HCT116 (cell line): ENCODE measurements around the gene MLC1. TPM values are rescaled to one million over a fixed set of nuclear protein-coding genes. Genes with fewer than 3 reads are reported as not detected.

Experiments used
- ATAC-seq: fragments of 200-7000 bp; cut with Tn5 transposase; 2 replicates; pipeline ENCODE4 v1.9.1; 2020; ENCODE audit warnings: mild to moderate bottlenecking, moderate library complexity
- BruUV-seq: library from RNA; stranded (reverse); fragments of 400-500 nt; replicated peaks from 2 replicates; lab custom pipeline; 2021; lab: Mats Ljungman, UMichigan
- CTCF ChIA-PET: fragments of 300-600 bp; sonication (Branson Sonifier 250); formaldehyde crosslinking; loops from one replicate; lab custom pipeline; 2021; ENCODE audit warnings: antibody characterized with exemption; lab: Charles Lee
- POLR2A ChIA-PET: fragments of 300-600, 350-600 bp; sonication (Branson Sonifier 250); formaldehyde crosslinking; loops from one replicate; lab custom pipeline; 2021; ENCODE audit warnings: antibody characterized with exemption; lab: Charles Lee
- RAD21 ChIA-PET, 2 experiments: fragments of 300-600 bp; sonication (Branson Sonifier 250); formaldehyde crosslinking; loops; one replicate each; lab custom pipeline; 2023; ENCODE audit warnings: low total read pairs in 2 of 2; ENCODE audit not compliant: uncharacterized antibody in 2 of 2, unreplicated experiment in 2 of 2, low non-redundant PET in 1 of 2; lab: Charles Lee
- DNase-seq: peaks from one replicate; pipeline ENCODE4 v3.0.0-alpha.2; 2010; ENCODE audit warnings: low read depth, low spot score
- H2AFZ ChIP-seq: fragments of 200-600 bp; shearing (Covaris generic), sonication (generic); 2 replicates; pipeline ENCODE4 v1.6.1; 2017; ENCODE audit warnings: low read depth, mixed run types, mixed read lengths, antibody characterized with exemption, low read length; ENCODE audit not compliant: poor library complexity, severe bottlenecking
- H3K27ac ChIP-seq: 2 replicates; pipeline ENCODE4 v1.5.1; 2012; ENCODE audit warnings: low read depth, low read length
- H3K27me3 ChIP-seq: fragments of 200-600 bp; sonication (generic); 2 replicates; pipeline ENCODE4 v1.6.1; 2016; ENCODE audit warnings: mixed run types, low read length, mixed read lengths; ENCODE audit not compliant: insufficient read depth
- H3K36me3 ChIP-seq, 2 experiments: fragments of 200-500 bp in 1 of 2; fragments of 200-600 bp in 1 of 2; sonication (Bioruptor generic) in 1 of 2; sonication (generic) in 1 of 2; 2 replicates each; pipeline versions ENCODE4 v1.5.1 to v1.6.1; 2014 to 2016; ENCODE audit warnings: low read length in 2 of 2, inconsistent platforms in 1 of 2, mixed read lengths in 1 of 2, mixed run types in 1 of 2; ENCODE audit not compliant: insufficient read depth in 2 of 2, control insufficient read depth in 1 of 2
- H3K4me1 ChIP-seq, 2 experiments: fragments of 200-600 bp in 1 of 2; sonication (generic) in 1 of 2; 2 replicates each; pipeline versions ENCODE4 v1.5.1 to v1.6.1; 2012 to 2017; ENCODE audit warnings: low read length in 2 of 2, inconsistent platforms in 1 of 2, mild to moderate bottlenecking in 1 of 2, mixed read lengths in 1 of 2, mixed run types in 1 of 2, moderate library complexity in 1 of 2; ENCODE audit not compliant: insufficient read depth in 2 of 2, control insufficient read depth in 1 of 2
- H3K4me2 ChIP-seq: fragments of 200-600 bp; sonication (generic); 2 replicates; pipeline ENCODE4 v1.6.1; 2017; ENCODE audit warnings: mixed run types, low read length, mixed read lengths
- H3K4me3 ChIP-seq, 2 experiments: fragments of 200-600 bp in 1 of 2; sonication (generic) in 1 of 2; replicated peaks in 1 of 2; 2 replicates each; pipeline ENCODE4 v1.5.1; 2011 to 2016; ENCODE audit warnings: low read length in 2 of 2, control low read depth in 1 of 2, low read depth in 1 of 2, mild to moderate bottlenecking in 1 of 2, mixed read lengths in 1 of 2, mixed run types in 1 of 2
- H3K79me2 ChIP-seq: fragments of 200-600 bp; sonication (generic); 2 replicates; pipeline ENCODE4 v1.6.1; 2017; ENCODE audit warnings: mild to moderate bottlenecking, mixed run types, low read length, moderate library complexity, mixed read lengths; ENCODE audit not compliant: insufficient read depth
- H3K9ac ChIP-seq: fragments of 200-600 bp; sonication (generic); 2 replicates; pipeline ENCODE4 v1.6.1; 2016; ENCODE audit warnings: low read length, mixed read lengths
- H3K9me2 ChIP-seq: fragments of 200-600 bp; sonication (generic), shearing (Covaris generic); 2 replicates; pipeline ENCODE4 v1.6.1; 2017; ENCODE audit warnings: mixed run types, mild to moderate bottlenecking, moderate library complexity; ENCODE audit not compliant: insufficient read depth
- H3K9me3 ChIP-seq, 2 experiments: fragments of 200-500 bp in 1 of 2; fragments of 200-600 bp in 1 of 2; sonication (Bioruptor generic) in 1 of 2; sonication (generic) in 1 of 2; 2 replicates each; pipeline ENCODE4 v1.6.1; 2014 to 2017; ENCODE audit warnings: low read length in 2 of 2, mixed read lengths in 2 of 2, inconsistent platforms in 1 of 2, low read depth in 1 of 2, mild to moderate bottlenecking in 1 of 2, mixed run types in 1 of 2, moderate library complexity in 1 of 2; ENCODE audit not compliant: control insufficient read depth in 1 of 2, insufficient read depth in 1 of 2
- H4K20me1 ChIP-seq: fragments of 200-600 bp; sonication (generic), shearing (Covaris generic); 2 replicates; pipeline ENCODE4 v1.6.1; 2017; ENCODE audit warnings: mixed run types, mild to moderate bottlenecking, moderate library complexity; ENCODE audit not compliant: insufficient read depth
- CBX3 ChIP-seq: IDR thresholded peaks from 2 replicates; pipeline ENCODE4 v1.6.1; 2012; ENCODE audit warnings: low read depth
- EGR1 ChIP-seq: IDR thresholded peaks from 2 replicates; pipeline ENCODE4 v1.6.1; 2012; ENCODE audit warnings: low read depth
- ELF1 ChIP-seq: IDR thresholded peaks from 2 replicates; pipeline ENCODE4 v1.6.1; 2012; ENCODE audit warnings: low read depth, borderline replicate concordance
- JUND ChIP-seq: IDR thresholded peaks from 2 replicates; pipeline ENCODE4 v1.6.1; 2012
- MAX ChIP-seq: IDR thresholded peaks from 2 replicates; pipeline ENCODE4 v1.6.1; 2012
- POLR2A ChIP-seq: IDR thresholded peaks from 2 replicates; pipeline ENCODE4 v1.7.0; 2011; ENCODE audit warnings: borderline replicate concordance; ENCODE audit not compliant: insufficient read depth, insufficient read length; ENCODE audit errors: extremely low read depth
- POLR2AphosphoS5 ChIP-seq: IDR thresholded peaks from 2 replicates; pipeline ENCODE4 v1.6.1; 2011; ENCODE audit warnings: mild to moderate bottlenecking, low read depth, low read length, moderate library complexity
- RAD21 ChIP-seq: IDR thresholded peaks from 2 replicates; pipeline ENCODE4 v1.6.1; 2012; ENCODE audit warnings: low read depth, mild to moderate bottlenecking
- SIN3A ChIP-seq: IDR thresholded peaks from 2 replicates; pipeline ENCODE4 v1.6.1; 2012; ENCODE audit warnings: low read depth
- SP1 ChIP-seq: IDR thresholded peaks from 2 replicates; pipeline ENCODE4 v1.6.1; 2012; ENCODE audit warnings: low read depth
- SRF ChIP-seq: IDR thresholded peaks from 2 replicates; pipeline ENCODE4 v1.6.1; 2012; ENCODE audit warnings: low read depth
- YY1 ChIP-seq: IDR thresholded peaks from 2 replicates; pipeline ENCODE4 v1.6.1; 2011; ENCODE audit warnings: low read length, low read depth, moderate library complexity, mild to moderate bottlenecking; ENCODE audit not compliant: insufficient replicate concordance; ENCODE audit errors: extremely low read depth
- ZFX ChIP-seq: fragments of 450-650 bp; IDR thresholded peaks from 2 replicates; pipeline ENCODE4 v1.6.1; 2017
- ZNF274 ChIP-seq: fragments of 200-500 bp; sonication (Bioruptor generic); IDR thresholded peaks from 2 replicates; pipeline ENCODE4 v1.6.1; 2014; ENCODE audit warnings: mild to moderate bottlenecking, low read depth, low read length, inconsistent platforms
- intact Hi-C: fragments of 100-400 bp; cut with micrococcal nuclease; formaldehyde crosslinking; loops from 2 replicates; pipeline ENCODE4 v1.10.0; 2022
- total RNA-seq: library from RNA; stranded (reverse); gene quantifications from one replicate; pipeline ENCODE4 v1.2.1, GENCODE V29; 2021; ENCODE audit not compliant: unreplicated experiment
- TF ChIP-seq, protein P1 (sequence below), 3 experiments: fragments of 200-600 bp in 1 of 3; sonication (generic) in 1 of 3; IDR thresholded peaks in 2 of 3; conservative IDR thresholded peaks in 1 of 3; 2 replicates each; pipeline ENCODE4 v1.5.1; 2012 to 2017; ENCODE audit warnings: low read depth in 2 of 3, low read length in 2 of 3, antibody characterized with exemption in 1 of 3, borderline replicate concordance in 1 of 3, control low read depth in 1 of 3, mild to moderate bottlenecking in 1 of 3, mixed read lengths in 1 of 3, mixed run types in 1 of 3, moderate library complexity in 1 of 3; ENCODE audit not compliant: insufficient read depth in 1 of 3
- TF ChIP-seq, protein P2 (sequence below): IDR thresholded peaks from 2 replicates; pipeline ENCODE4 v1.6.1; 2012

The MLC1 gene
- total RNA-seq, 1 experiment from 2014 or later: not detected

GRCh38 chr22:50056214-50056972 is 28.8 kb downstream of the MLC1 start:
- DNase-seq: no peak
- Histone ChIP-seq H3K4me3 (no peak overlapping the region), H3K9me2 (no peaks in the 10 kb centered on the region), H3K27me3 (no peaks in the 10 kb centered on the region), H2AFZ (no peak overlapping the region), H3K4me2 (no peak overlapping the region), H3K36me3 (no peaks in the 10 kb centered on the region), H3K9me3 (no peaks in the 10 kb centered on the region), H4K20me1 (no peaks in the 10 kb centered on the region), H3K4me1 (no peaks in the 10 kb centered on the region), H3K27ac (no peak overlapping the region), H3K9ac (no peak overlapping the region), H3K79me2 (no peaks in the 10 kb centered on the region)
- intact Hi-C loops: no loop called here
- BruUV-seq: no TSS peak
- ATAC-seq: no peak
- ChIA-PET POLR2A (no interaction called here), CTCF (no interaction called here), RAD21 (no interaction called here)
- TF ChIP-seq EGR1 (no peak), POLR2A (no peak), ZFX (no peak)

- Histone ChIP-seq H3K9me2 (no peaks in the 10 kb centered on the region), H3K27ac (no peak overlapping the region), H3K4me2 (no peak overlapping the region), H3K4me3 (no peak overlapping the region), H3K79me2 (no peaks in the 10 kb centered on the region), H2AFZ (no peak overlapping the region), H4K20me1 (no peaks in the 10 kb centered on the region), H3K9ac (no peak overlapping the region), H3K27me3 (no peaks in the 10 kb centered on the region), H3K36me3 (no peaks in the 10 kb centered on the region), H3K9me3 (no peaks in the 10 kb centered on the region), H3K4me1 (no peaks in the 10 kb centered on the region)
- ChIA-PET CTCF (no interaction called here), RAD21 (no interaction called here), POLR2A (no interaction called here)
- no peak for DNase-seq
- BruUV-seq: no TSS peak
- intact Hi-C loops: no loop called here
- no peak for TF ChIP-seq MAX
- no peak for TF ChIP-seq ZNF274
- TF ChIP-seq ZFX: no peak
- TF ChIP-seq CBX3: no peak
- TF ChIP-seq JUND: no peak
- TF ChIP-seq SRF: no peak
- TF ChIP-seq POLR2AphosphoS5: no peak
- no peak for TF ChIP-seq POLR2A
- TF ChIP-seq YY1: no peak
- no peak for TF ChIP-seq RAD21
- TF ChIP-seq, protein P1, sequence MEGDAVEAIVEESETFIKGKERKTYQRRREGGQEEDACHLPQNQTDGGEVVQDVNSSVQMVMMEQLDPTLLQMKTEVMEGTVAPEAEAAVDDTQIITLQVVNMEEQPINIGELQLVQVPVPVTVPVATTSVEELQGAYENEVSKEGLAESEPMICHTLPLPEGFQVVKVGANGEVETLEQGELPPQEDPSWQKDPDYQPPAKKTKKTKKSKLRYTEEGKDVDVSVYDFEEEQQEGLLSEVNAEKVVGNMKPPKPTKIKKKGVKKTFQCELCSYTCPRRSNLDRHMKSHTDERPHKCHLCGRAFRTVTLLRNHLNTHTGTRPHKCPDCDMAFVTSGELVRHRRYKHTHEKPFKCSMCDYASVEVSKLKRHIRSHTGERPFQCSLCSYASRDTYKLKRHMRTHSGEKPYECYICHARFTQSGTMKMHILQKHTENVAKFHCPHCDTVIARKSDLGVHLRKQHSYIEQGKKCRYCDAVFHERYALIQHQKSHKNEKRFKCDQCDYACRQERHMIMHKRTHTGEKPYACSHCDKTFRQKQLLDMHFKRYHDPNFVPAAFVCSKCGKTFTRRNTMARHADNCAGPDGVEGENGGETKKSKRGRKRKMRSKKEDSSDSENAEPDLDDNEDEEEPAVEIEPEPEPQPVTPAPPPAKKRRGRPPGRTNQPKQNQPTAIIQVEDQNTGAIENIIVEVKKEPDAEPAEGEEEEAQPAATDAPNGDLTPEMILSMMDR (IDR thresholded peaks at IDR 0.05 in 2 of 3, conservative IDR thresholded peaks at IDR 0.05 in 1 of 3; ENCODE audit: borderline replicate concordance in 1 of 3, insufficient read depth in 1 of 3, low read depth in 2 of 3, low read length in 2 of 3): no peak
- TF ChIP-seq, protein P2, sequence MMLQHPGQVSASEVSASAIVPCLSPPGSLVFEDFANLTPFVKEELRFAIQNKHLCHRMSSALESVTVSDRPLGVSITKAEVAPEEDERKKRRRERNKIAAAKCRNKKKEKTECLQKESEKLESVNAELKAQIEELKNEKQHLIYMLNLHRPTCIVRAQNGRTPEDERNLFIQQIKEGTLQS: no peak
- TF ChIP-seq ELF1: no peak
- no peak for TF ChIP-seq SP1
- TF ChIP-seq SIN3A: no peak
- no peak for ATAC-seq
Measured at GRCh38 chr22:50053861-50054260, 31.4 kb downstream of the MLC1 start.
